NCI-H2029 treated with DMSO at 0.1 percent for 48 hours (cell line): ENCODE measurements around the gene PLCB4.
"Not testable (repeated sequence)": the region's sequence is repeated elsewhere in the genome, so short reads cannot be mapped to it uniquely, and the experiment has no call there.

Experiments used
- DNase-seq: peaks from one replicate; lab custom pipeline; 2025; lab: John Stamatoyannopoulos, UW

The PLCB4 gene

DNA sequence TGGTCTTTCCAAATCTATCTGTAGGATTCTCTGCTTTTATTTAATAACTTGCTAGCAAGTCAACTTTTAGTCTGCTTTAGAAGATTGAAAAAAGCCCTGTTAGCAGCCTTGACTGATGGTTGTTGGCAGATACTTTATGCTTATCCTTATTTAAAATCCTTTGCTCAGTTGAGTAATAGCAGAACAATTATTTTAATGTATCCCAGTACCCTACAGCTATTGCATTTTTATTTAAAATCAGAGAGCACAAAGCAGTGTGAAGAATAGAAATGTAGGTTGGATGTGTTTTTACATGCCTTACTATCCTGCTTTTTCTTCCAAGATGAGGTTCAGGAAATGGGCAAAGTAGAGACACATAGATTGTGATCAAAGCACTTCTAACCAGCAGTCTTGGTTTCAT, 298.4 kb downstream of the PLCB4 start:
- no peak for DNase-seq

DNA sequence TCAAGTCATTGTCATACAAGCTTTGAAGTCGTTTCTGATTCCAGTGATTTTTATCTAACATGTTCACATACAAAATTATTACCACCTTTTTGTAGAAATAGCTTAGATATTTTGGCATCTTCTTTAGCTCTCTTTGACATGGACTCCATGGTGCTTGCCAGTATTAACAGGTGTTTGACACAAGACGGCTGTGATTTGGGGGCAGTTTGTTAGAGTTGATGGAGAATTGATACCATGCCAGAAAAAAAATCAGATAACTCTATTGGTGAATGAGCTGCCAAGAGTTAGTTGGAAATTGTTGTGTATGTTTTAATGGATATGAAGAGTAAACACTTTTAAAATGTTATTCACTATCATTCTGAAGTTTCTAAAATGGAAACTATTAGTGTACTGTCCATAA, 298.9 kb downstream of the PLCB4 start:
- DNase-seq = no peak

DNA sequence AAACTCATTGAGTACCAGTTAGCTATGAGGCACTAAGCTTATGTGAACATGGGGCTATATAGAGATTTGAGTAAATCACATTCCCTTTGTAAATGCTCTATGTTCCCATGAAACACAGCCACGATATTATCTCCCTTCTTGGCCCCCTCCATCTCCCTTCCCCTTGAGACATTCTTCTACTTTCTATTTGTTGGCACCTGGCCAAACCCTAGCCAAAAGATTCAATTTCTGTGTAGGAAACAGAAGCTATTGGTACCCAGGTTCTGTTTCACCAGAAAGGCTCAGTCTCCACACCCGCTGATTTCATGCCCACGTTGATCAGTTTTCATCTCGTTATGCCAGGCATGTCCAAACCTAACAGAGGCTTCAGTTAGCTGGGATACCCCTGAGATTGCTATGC, 300.0 kb downstream of the PLCB4 start:
- no peak for DNase-seq

DNA sequence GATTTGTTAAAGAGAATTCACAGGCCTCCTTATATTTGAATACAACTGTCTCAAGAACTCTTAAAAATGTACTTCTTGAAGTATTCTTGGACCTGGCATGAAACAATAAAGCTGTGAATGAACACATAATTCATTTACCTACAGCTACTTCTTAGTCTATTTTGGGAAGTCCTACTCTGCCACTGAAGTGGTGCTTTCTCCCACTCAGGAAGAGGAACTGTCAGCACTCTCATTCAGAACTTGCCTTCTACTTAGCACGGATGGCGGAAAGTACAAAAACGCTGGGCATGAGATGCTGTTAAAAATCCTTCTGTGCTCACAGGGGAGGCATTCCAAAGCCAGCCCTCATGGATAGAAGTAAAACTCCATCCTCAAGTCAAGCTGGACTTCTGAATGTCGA, 300.7 kb downstream of the PLCB4 start:
- DNase-seq = no peak

DNA sequence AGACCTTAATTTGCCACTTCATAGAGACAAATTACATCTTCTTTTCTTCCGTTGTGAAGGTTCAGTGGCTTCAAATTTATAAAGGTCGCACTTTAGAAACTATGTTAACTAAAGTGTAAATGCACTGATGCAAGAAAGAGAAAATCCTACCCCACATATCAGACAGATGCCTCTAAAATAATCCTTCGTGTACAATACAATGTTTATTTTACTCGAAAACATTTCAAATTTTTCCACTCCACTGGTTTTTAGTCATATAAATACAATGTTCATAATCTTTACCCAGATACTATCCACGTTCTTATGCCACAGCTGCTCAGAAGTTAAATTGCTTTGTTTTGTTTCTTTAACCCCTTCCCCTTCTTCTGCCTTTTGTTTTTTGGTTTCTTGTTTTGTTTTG, 305.2 kb downstream of the PLCB4 start:
- DNase-seq = no peak

DNA sequence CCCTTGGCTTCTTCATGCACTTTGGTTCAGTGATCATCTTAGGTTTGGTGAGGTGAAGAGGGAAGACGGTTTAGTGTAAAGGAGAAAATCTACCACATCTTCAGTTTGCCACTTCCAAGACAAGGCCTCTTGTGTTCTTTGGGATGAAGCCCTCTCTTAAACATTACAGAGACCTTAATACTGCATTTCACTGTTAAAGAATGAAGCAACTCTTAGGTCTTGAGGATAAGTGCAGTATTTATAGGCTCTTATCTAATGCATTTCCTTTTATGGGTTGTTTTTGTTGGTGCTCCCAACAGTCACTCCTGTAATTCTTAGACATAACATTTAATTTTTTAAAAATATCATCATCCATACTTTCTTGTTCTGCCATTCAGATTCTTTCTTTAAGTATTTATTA, 305.6 kb downstream of the PLCB4 start:
- DNase-seq = no peak

DNA sequence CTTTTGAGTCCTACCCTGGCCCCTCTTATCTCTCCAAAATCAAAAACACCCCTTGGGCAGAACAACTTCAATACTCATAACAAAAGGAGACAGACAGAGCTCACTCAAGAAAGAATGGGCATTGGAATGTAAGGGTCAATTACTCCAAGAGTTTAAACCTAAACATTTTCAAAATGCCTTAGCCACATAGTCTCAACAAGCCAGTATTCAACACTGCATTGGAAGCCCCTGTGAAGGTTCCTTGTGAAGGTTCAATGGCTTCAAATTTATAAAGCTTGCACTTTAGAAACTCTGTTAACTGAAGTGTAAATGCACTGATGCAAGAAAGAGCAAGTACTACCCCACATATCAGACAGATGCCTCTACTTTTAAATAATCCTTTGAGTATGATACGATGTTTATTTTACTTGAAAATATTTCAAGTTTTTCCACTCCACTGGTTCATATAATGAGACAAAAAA, 306.4 kb downstream of the PLCB4 start:
- DNase-seq = no peak

DNA sequence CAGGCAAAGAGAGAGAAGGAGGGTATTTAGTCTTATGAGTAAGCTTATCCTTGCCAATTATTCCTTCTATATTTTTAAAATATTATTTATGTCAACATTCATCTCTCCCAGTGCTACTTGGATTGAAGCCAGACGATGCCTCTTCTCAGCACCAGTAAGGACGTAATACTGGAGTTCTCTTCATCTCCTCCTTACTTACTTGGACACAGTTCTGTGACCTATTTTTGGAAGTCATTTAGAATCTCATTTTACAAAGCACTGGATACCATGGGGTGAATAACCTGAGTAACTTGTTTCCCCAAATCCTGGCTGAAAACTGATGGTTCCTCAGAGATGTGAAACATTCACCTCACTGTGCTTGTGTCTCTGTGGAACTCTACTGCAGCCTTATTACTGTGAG, 308.1 kb downstream of the PLCB4 start:
- no peak for DNase-seq

DNA sequence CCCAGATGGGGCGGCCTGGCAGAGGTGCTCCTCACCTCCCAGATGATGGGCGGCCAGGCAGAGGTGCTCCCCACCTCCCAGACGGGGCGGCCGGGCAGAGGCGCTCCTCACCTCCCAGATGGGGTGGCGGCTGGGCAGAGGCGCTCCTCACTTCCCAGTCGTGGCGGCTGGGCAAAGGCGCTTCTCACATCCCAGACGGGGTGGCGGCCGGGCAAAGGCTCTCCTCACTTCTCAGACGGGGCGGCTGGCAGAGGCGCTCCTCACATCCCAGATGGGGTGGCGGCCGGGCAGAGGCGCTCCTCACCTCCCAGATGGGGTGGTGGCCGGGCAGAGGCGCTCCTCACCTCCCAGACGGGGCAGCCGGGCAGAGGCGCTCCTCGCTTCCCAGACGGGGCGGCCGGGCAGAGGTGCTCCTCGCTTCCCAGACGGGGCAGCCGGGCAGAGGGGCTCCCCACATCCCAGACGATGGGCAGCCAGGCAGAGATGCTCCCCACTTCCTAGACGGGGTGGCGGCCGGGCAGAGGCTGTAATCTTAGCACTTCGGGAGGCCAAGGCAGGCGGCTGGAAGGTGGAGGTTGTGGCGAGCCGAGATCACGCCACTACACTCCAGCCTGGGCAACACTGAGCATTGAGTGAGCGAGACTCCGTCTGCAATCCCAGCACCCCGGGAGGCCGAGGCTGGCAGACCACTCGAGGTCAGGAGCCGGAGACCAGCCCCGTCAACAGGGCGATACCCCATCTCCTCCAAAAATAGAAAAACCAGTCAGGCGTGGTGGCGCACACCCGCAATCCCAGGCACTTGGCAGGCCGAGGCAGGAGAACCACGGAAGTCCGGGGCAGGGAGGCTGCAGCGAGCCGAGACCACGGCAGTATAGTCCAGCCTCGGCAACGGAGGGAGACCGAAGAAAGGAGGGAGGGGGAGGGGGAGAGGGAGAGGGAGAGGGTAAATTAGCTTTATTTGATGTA, 316.7 kb downstream of the PLCB4 start:
- not testable (repeated sequence) for DNase-seq

DNA sequence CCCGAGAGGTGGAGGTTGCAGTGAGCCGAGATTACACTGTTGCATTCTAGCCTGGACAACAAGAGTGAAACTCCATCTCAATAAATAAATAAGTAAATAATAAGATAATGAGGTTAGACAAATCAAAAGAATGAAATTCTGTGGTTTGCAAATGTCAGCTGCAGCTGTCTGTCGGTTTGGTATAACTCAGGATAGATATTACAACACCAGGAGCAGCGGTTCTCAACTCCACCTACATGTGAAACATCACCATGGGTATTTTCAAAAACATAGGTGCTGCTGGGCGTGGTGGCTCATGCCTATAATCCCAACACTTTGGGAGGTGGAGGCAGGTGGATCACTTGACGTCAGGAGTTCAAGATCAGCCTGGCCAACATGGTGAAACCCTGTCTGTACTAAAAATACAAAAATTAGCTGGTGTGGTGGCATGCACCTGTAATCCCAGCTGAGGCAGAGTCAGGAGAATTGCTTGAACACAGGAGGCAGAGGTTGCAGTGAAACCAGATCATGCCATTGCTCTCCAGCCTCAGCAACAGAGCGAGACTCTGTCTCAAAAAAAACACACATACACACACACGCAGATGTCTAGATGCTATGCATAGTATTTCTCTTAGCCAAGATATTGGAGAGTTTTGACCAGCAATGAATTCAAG, 319.4 kb downstream of the PLCB4 start:
- DNase-seq = no peak

DNA sequence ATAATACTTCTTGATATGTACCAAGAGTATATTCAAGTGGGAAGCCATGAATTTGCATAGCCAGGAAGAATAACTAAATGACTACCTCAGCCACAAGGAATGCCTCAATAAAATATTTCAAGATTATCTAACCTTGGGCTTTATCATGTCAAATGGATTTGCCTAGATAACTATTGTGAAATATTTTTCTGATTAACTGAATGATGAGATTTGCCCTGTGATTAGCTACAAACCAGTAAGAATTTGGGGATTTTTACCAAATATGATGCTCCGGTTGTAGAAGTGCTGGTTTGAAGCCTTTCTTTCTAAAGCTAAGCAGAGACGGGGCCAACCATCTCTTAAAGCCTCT, 319.9 kb downstream of the PLCB4 start:
- DNase-seq = no peak

DNA sequence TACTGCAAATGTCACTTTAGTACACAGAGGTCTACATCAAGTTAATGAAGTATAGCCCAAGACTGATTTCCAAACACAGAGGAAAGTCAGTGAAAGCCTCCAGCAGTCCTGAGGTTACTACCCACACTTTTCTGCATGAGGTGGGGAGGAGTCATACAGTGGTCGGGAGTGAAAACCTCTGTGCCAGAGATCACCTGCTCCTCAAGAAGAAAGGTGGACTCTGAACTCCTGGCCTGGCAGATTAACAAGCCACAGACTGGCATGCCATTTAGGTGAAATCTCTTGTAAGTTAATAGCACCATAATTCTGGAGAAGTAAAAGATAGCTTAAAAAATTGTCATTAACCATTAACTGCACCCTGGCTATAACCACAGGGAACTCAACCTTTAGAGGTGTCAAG, 320.5 kb downstream of the PLCB4 start:
- no peak for DNase-seq

DNA sequence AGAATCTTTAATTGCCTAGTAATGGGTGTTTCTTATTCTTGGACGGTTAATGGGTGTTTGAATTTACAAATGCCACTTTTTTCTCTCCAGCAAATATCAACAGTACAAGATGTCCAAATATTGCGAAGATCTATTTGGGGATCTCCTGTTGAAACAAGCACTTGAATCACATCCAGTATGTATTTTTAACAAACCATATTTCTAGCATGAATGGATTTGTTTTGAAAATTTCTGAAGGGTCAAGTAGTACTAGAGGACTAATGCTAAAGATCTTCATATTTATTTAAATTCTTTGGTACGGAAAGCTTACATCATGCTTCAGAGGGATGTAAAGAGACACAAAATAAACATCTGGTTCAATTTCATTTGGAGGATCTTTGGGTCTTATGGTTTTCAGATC, 321.6 kb downstream of the PLCB4 start:
- DNase-seq = no peak

DNA sequence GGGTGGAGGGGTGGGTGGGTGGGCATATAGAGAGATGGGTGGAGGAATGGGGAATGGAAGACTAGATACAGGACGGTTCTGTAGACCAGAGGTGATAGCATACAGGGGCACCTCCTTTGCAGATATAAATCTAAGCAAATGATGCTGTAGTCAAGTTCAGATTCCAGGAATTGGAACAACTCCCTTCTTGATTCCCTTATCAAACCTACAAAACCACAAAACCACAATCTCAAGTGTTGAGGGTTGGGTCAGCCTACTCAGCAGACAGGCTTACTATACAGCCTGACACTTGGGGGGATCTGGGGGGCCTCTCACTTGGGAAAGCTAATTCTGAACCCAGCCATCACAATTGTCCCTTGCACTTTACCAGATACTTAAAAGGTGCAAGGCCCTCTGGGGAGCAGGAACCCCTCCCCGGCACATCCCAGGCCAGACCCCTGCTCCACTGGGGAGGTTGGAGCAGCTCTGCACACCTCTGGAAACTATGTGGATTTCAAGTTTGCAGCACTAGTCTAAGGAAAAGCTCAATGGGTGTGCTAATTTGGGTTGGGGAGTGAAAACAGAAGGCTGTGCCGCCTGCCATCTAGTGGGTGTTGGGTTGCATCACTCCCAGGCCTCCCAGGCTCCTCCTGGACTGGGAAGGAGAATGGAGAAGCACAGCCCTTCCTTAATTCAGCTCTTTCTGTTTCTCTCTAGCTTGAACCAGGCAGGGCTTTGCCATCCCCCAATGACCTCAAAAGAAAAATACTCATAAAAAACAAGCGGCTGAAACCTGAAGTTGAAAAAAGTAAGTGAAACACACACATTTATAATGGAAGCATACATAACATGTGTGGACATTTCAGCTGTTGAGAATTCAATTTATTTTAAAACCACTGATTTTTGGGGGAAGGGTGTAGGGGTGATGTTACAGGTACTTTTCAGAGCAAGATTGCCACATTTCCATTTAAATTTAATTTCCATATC, 324.3 kb downstream of the PLCB4 start:
- peak; percentile 34 for DNase-seq

DNA sequence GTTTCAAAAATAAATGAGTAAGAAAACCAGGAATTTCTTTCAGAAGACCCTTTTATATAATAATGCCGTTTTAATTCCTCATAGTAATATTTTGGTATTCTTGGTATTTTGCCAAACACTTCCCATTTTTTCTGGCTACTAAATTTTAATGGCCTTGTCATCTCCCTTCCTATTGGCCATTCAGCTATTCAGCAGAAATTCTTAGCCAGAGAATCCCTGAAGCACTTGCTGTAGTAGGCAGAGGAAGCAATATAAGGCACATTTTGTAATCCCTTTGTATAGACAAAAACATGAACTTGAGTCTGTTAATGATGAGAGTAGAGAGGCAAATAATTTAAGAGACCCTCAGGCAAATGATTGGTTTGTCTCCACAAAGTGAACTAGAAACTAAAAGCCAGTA, 327.1 kb downstream of the PLCB4 start:
- DNase-seq = no peak

DNA sequence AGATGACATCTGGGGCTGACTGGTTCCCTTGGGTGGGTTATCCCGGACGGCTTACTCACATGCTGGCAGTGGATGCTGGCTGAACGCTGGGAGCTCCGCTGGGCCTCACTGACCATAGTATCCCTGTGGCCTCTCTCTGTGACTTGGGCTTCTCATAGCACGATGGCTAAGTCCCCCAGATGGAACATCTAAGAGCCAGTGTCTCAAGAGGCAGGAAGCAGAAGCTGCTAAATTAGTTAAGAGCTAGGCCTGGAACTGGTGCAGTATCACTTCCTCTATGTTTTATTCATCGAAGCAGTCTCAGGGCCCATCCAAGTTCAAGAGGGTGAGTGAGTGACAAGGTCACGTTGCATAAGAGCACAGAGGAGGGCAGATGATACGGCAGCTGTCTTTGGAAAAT, 329.0 kb downstream of the PLCB4 start:
- DNase-seq = no peak

DNA sequence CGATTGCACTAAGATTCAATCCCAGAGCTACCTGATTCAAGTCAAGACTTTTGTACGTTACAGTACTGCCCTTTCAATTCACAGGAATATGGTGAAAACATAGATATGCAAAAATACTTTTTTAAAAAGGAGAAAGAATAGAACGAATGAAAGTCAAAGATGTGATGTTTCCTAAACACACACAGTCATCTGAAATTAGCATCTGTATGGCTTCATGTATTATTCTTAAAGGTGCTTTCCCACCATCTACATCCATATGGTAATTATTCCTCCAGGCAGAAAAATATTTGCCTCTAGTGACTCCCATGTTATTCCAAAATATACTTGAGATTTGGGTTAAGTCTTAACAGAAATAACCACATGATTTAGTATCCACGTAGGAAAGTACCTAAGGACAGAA, 330.0 kb downstream of the PLCB4 start:
- no peak for DNase-seq

DNA sequence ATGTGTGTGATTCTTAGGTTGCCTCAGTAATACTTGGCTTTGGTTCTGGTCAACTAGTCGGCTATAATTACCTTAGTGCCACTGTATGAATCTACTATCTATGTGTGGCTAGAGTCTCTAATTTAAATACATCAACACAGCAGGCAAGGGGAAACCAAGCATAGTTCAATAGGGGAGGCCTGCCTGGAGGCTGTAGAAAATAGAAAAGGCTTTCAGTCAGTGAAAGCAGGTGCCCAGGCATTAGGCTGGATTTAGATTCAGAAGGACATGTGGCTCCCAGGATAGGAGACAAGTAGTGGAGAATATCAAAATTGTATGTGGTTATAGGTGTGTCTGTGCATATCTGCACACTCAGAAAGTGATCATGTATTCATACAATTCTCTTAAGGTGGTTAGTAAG, 330.4 kb downstream of the PLCB4 start:
- DNase-seq = no peak

DNA sequence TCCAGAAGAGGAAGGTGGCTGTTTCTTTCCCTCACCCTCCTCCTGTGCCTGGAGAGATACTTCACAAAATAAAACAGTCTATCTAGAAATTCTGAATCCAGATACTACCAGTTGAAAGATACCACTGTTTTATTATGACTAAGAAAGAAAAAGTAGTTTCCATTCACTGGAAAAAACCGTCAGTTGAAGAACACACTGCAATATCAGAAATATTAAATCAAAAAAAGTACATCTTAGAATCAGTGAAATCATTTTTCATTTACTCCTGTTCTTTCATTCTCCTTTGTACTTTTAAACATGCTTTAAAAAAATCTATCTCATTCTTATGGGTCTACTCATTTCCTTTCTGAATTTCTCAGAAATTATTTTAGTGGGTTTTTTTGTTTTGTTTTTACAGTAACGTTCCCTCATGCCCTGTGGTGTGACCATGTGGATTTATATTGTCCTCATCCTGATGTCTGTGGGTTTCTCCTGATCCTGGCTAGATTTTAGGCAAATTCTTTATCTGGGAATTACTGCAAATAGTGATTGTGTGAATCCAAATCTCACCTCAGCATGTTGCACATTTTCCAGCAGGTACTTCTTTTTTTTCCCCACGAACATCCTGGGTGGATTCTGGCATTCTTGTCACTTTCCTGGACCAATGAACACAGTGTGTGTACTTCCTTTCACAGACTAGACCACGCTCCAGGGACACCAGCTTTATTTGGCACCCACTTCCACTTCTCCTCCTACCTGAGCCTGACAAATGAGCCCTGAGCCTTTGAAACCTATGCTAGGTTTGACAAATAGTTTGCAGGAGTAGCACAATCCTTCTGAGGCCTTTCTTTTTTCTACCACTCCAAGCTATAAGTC, 331.5 kb downstream of the PLCB4 start:
- no peak for DNase-seq

DNA sequence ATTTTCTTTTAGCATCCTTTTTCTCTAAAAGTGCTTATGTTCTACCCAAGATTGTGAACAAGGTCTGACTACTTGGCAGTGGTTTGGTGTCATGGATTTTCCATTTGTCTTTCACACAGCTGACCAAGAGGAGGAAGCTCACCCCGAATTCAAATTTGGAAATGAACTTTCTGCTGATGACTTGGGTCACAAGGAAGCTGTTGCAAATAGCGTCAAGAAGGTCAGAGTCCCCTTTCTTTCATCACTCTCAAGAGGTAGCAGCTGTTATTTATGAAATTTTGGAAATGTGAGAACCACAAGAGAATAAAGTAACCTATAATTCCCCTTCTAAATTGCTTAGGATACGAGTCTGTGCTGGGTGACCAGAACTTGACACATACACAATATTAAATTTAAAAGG, 332.5 kb downstream of the PLCB4 start:
- no peak for DNase-seq

DNA sequence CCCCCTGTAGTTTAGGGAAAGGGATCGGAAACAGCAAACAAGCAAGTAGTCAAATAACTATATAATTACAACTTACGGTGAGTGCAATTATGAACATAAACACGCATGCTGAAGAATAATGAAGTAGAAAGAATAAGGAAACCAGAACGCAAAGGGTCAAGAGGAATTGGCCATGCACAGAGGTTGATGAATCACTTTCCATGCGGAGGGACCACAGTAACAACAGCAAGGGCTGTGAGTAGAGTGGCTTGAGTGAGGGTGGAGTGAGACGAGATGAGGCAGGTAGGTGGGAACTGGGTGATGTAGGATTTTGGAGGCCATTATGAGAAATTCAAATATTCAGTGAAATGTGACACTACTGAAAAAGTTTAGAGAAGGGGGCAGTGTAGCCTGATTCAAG, 333.3 kb downstream of the PLCB4 start:
- DNase-seq = no peak
